Smooth muscle cell (in vitro differentiated cells): ENCODE measurements around the gene MPPED1. TPM values are rescaled to one million over a fixed set of nuclear protein-coding genes. Genes with fewer than 3 reads are reported as not detected.

ENCODE experiments used
- DNase-seq: peaks from one replicate; lab custom pipeline; 2025; ENCODE audit not compliant: unreplicated experiment; lab: John Stamatoyannopoulos, UW
- H2AFZ ChIP-seq: fragments of 200-600 bp; sonication (generic); 2 replicates; pipeline ENCODE4 v1.6.0; 2016; ENCODE audit warnings: antibody characterized with exemption, low read depth, mild to moderate bottlenecking
- H3F3A ChIP-seq: fragments of 200-600 bp; sonication (generic); 2 replicates; pipeline ENCODE4 v1.6.0; 2017; ENCODE audit warnings: antibody characterized with exemption, low read depth
- H3K27ac ChIP-seq: fragments of 200-600 bp; sonication (generic); 2 replicates; pipeline ENCODE4 v1.5.1; 2016; ENCODE audit warnings: low read depth, mild to moderate bottlenecking
- H3K27me3 ChIP-seq: fragments of 200-600 bp; sonication (generic); 2 replicates; pipeline ENCODE4 v1.6.1; 2016; ENCODE audit warnings: low read depth, mild to moderate bottlenecking
- H3K36me3 ChIP-seq: fragments of 200-600 bp; sonication (generic); 2 replicates; pipeline ENCODE4 v1.5.1; 2016; ENCODE audit warnings: low read depth
- H3K4me1 ChIP-seq: fragments of 200-600 bp; sonication (generic); 2 replicates; pipeline ENCODE4 v1.5.1; 2016; ENCODE audit warnings: low read depth
- H3K4me2 ChIP-seq: fragments of 200-600 bp; sonication (generic); 2 replicates; pipeline ENCODE4 v1.6.0; 2016; ENCODE audit warnings: mild to moderate bottlenecking
- H3K4me3 ChIP-seq: fragments of 200-600 bp; sonication (generic); 2 replicates; pipeline ENCODE4 v1.5.1; 2016; ENCODE audit warnings: mild to moderate bottlenecking
- H3K79me2 ChIP-seq: fragments of 200-600 bp; sonication (generic); 2 replicates; pipeline ENCODE4 v1.6.0; 2016; ENCODE audit warnings: low read depth, mild to moderate bottlenecking
- H3K9ac ChIP-seq: fragments of 200-600 bp; sonication (generic); 2 replicates; pipeline ENCODE4 v1.6.0; 2016; ENCODE audit warnings: low read depth
- H3K9me3 ChIP-seq: fragments of 200-600 bp; sonication (generic); replicated peaks from 2 replicates; pipeline ENCODE4 v1.5.1; 2016; ENCODE audit warnings: low read depth
- H4K20me1 ChIP-seq: fragments of 200-600 bp; sonication (generic); 2 replicates; pipeline ENCODE4 v1.6.0; 2016; ENCODE audit warnings: low read depth
- CTCF ChIP-seq: fragments of 200-600 bp; sonication (generic); IDR thresholded peaks from 2 replicates; pipeline ENCODE4 v1.5.1; 2017; ENCODE audit warnings: borderline replicate concordance, mild to moderate bottlenecking, antibody characterized with exemption; ENCODE audit not compliant: insufficient read depth, poor library complexity, severe bottlenecking
- WGBS: methylation state at CpG from one replicate; pipeline ENCODE4 v1.1.7; 2016; ENCODE audit warnings: low lambda C conversion rate; 5-methylcytosine and 5-hydroxymethylcytosine counted together
- polyA plus RNA-seq: library from polyadenylated mRNA; unstranded; fragments of >200 nt; fragmentation: Nextera tagmentation; extraction: Ambion mirVana; gene quantifications from 2 replicates; pipeline ENCODE4 v1.2.1, GENCODE V29; 2016
- total RNA-seq: library from RNA; depleted of rRNA; stranded (reverse); fragments of >200 nt; gene quantifications from 2 replicates; pipeline ENCODE4 v1.2.3, GENCODE V29; 2014

Gene MPPED1
- total and polyA plus RNA-seq, 2 experiments from 2014 or later = not detected

GRCh38 chr22:43396321-43396933, 15.4 kb upstream of the MPPED1 start:
- H3K36me3 ChIP-seq = no peaks in the 10 kb centered on the region
- no peak overlapping the region for H3K27ac ChIP-seq
- TF ChIP-seq CTCF = no peak
- H3F3A ChIP-seq = no peaks in the 10 kb centered on the region
- no peak overlapping the region for H2AFZ ChIP-seq
- DNase-seq = no peak
- H3K9ac ChIP-seq = no peak overlapping the region
- no peak overlapping the region for H3K4me2 ChIP-seq
- H3K4me1 ChIP-seq = peaks cover 3% of the 10 kb centered on the region
- 93% methylated on average over 13 of the region's 17 CpGs for WGBS
- H3K27me3 ChIP-seq = no peaks in the 10 kb centered on the region
- no peaks in the 10 kb centered on the region for H4K20me1 ChIP-seq
- no peaks in the 10 kb centered on the region for H3K79me2 ChIP-seq
- H3K9me3 ChIP-seq = no peaks in the 10 kb centered on the region
- H3K4me3 ChIP-seq = no peak overlapping the region

- Histone ChIP-seq H3F3A (no peaks in the 10 kb centered on the region), H3K4me2 (no peak overlapping the region), H2AFZ (no peak overlapping the region), H3K27ac (no peak overlapping the region), H3K4me3 (no peak overlapping the region), H3K9ac (no peak overlapping the region), H4K20me1 (no peaks in the 10 kb centered on the region), H3K36me3 (no peaks in the 10 kb centered on the region), H3K9me3 (no peaks in the 10 kb centered on the region), H3K27me3 (no peaks in the 10 kb centered on the region), H3K79me2 (no peaks in the 10 kb centered on the region), H3K4me1 (peaks cover 3% of the 10 kb centered on the region)
- no peak for DNase-seq
- TF ChIP-seq CTCF = no peak
- 84% methylated on average over 20 of the region's 23 CpGs for WGBS
Observed at GRCh38 chr22:43396934-43397457, 14.8 kb upstream of the MPPED1 start.

- H3K9ac ChIP-seq = no peak overlapping the region
- H4K20me1 ChIP-seq = no peaks in the 10 kb centered on the region
- H3K9me3 ChIP-seq = no peaks in the 10 kb centered on the region
- DNase-seq = no peak
- TF ChIP-seq CTCF = no peak
- H3K4me1 ChIP-seq = peaks cover 3% of the 10 kb centered on the region
- H3F3A ChIP-seq = no peaks in the 10 kb centered on the region
- 79% methylated on average over 7 of the region's 7 CpGs for WGBS
- H3K36me3 ChIP-seq = no peaks in the 10 kb centered on the region
- H3K27ac ChIP-seq = no peak overlapping the region
- H2AFZ ChIP-seq = no peak overlapping the region
- no peaks in the 10 kb centered on the region for H3K79me2 ChIP-seq
- no peak overlapping the region for H3K4me2 ChIP-seq
- no peak overlapping the region for H3K4me3 ChIP-seq
- peaks cover 2% of the 10 kb centered on the region for H3K27me3 ChIP-seq
Observed at GRCh38 chr22:43397766-43398165, 14.0 kb upstream of the MPPED1 start.

GRCh38 chr22:43398246-43398645, 13.6 kb upstream of the MPPED1 start:
- Histone ChIP-seq H3K9me3 (no peaks in the 10 kb centered on the region), H2AFZ (no peak overlapping the region), H3K4me1 (peaks cover under 1% of the 10 kb centered on the region), H3F3A (no peaks in the 10 kb centered on the region), H4K20me1 (no peaks in the 10 kb centered on the region), H3K4me2 (no peak overlapping the region), H3K4me3 (no peak overlapping the region), H3K27me3 (peaks cover 4% of the 10 kb centered on the region), H3K9ac (no peak overlapping the region), H3K27ac (no peak overlapping the region), H3K79me2 (no peaks in the 10 kb centered on the region), H3K36me3 (no peaks in the 10 kb centered on the region)
- 86% methylated on average over 5 of the region's 5 CpGs for WGBS
- DNase-seq = no peak
- no peak for TF ChIP-seq CTCF
